Measurements from ENCODE around the gene SMCP.

GRCh38 chr1:152859696-152860095 is 18.4 kb upstream of the SMCP start, which contains the start of gene LCE7A:
- TF ChIP-seq POLR2A (IDR thresholded peaks at IDR 0.05) (no peak), CTCF (IDR thresholded peaks at IDR 0.05) (no peak)
